Prostate gland (tissue), 2 donors: ENCODE results near the gene MCAM. TPM values are rescaled to one million over a fixed set of nuclear protein-coding genes. Genes with fewer than 3 reads are reported as not detected.

Source experiments
- DNase-seq: peaks from one replicate; pipeline ENCODE4 v3.0.0-alpha.2; 2019; ENCODE audit warnings: low spot score
- H3K27ac ChIP-seq, 2 donors: fragments of 200-600 bp; sonication (generic); 2 replicates each; pipeline ENCODE4 v1.5.1; 2017 to 2019
- H3K27me3 ChIP-seq: fragments of 200-600 bp; sonication (generic); replicated peaks from 2 replicates; pipeline ENCODE4 v1.5.1; 2019; ENCODE audit not compliant: insufficient read depth
- H3K36me3 ChIP-seq, 2 donors: fragments of 200-600 bp; sonication (generic); 1 replicate in 1 of 2; 2 replicates in 1 of 2; pipeline versions ENCODE4 v1.5.1 to v1.8.1; 2017 to 2019
- H3K4me1 ChIP-seq: fragments of 200-600 bp; sonication (generic); replicated peaks from 2 replicates; pipeline ENCODE4 v1.5.1; 2019
- H3K4me3 ChIP-seq, 2 donors: fragments of 200-600 bp; sonication (generic); 2 replicates each; pipeline ENCODE4 v1.5.1; 2017 to 2019
- H3K9me3 ChIP-seq: fragments of 200-600 bp; sonication (generic); 2 replicates; pipeline ENCODE4 v1.5.1; 2017
- POLR2A ChIP-seq: fragments of 450-650 bp; IDR thresholded peaks from one replicate; pipeline ENCODE4 v1.6.1; 2016; ENCODE audit warnings: antibody characterized with exemption, mild to moderate bottlenecking
- POLR2AphosphoS5 ChIP-seq: sonication (generic); formaldehyde crosslinking; IDR thresholded peaks from one replicate; pipeline ENCODE4 v1.6.1; 2017; ENCODE audit warnings: antibody characterized with exemption
- WGBS: methylation state at CpG from one replicate; pipeline ENCODE4 v1.1.5; 2018; 5-methylcytosine and 5-hydroxymethylcytosine counted together
- intact Hi-C: fragments of 100-400 bp; cut with DNase I; formaldehyde crosslinking; loops from one replicate; pipeline ENCODE4 v1.14.2; 2022
- total RNA-seq, 2 donors: library from RNA; depleted of rRNA; stranded (reverse); fragments of >200 nt; gene quantifications; one replicate each; pipeline ENCODE4 v1.1.0, GENCODE V29; 2016
- TF ChIP-seq, protein P1 (sequence below), 4 experiments: fragments of 200-600 bp in 2 of 4; fragments of 450-650 bp in 2 of 4; sonication (generic) in 2 of 4; IDR thresholded peaks; 1 replicate in 3 of 4; 2 replicates in 1 of 4; pipeline ENCODE4 v1.5.1; 2016 to 2019; ENCODE audit warnings: antibody characterized with exemption in 4 of 4, mild to moderate bottlenecking in 2 of 4, moderate library complexity in 2 of 4

Gene MCAM
- total RNA-seq, 2 donors from 2014 or later = 156 to 292 TPM

DNA sequence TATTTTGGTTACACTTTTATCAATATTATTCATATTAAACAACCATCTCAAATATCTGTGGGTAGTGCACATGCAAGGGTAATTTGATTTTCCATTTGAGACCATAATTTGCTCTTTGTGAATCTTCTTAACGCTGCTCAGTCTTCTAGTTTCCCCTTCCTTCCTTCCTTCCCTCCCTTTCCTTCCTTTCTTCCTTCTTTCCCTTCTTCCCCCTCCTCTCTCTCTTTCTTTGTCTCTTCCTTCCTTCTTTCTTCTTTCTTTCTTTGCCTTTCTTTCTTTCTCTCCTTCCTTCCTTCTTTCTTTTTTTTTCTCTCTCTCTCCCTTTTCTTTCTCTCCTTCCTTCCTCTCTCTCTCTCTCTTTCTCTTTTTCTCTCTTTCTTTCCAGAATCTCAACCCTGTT is 13.3 kb upstream of the MCAM start:
- WGBS = 71% methylated on average over 1 of the region's 1 CpG
- Histone ChIP-seq H3K27ac (no peak overlapping the region), H3K4me1 (peaks cover 5% of the 10 kb centered on the region), H3K36me3 (no peaks in the 10 kb centered on the region), H3K9me3 (no peaks in the 10 kb centered on the region), H3K27me3 (no peaks in the 10 kb centered on the region), H3K4me3 (no peak overlapping the region)
- TF ChIP-seq, protein P1, sequence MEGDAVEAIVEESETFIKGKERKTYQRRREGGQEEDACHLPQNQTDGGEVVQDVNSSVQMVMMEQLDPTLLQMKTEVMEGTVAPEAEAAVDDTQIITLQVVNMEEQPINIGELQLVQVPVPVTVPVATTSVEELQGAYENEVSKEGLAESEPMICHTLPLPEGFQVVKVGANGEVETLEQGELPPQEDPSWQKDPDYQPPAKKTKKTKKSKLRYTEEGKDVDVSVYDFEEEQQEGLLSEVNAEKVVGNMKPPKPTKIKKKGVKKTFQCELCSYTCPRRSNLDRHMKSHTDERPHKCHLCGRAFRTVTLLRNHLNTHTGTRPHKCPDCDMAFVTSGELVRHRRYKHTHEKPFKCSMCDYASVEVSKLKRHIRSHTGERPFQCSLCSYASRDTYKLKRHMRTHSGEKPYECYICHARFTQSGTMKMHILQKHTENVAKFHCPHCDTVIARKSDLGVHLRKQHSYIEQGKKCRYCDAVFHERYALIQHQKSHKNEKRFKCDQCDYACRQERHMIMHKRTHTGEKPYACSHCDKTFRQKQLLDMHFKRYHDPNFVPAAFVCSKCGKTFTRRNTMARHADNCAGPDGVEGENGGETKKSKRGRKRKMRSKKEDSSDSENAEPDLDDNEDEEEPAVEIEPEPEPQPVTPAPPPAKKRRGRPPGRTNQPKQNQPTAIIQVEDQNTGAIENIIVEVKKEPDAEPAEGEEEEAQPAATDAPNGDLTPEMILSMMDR (IDR thresholded peaks at IDR 0.05) = no peak
- TF ChIP-seq POLR2AphosphoS5 (no peak), POLR2A (no peak)
- DNase-seq = no peak
- intact Hi-C loops = no loop called here

DNA sequence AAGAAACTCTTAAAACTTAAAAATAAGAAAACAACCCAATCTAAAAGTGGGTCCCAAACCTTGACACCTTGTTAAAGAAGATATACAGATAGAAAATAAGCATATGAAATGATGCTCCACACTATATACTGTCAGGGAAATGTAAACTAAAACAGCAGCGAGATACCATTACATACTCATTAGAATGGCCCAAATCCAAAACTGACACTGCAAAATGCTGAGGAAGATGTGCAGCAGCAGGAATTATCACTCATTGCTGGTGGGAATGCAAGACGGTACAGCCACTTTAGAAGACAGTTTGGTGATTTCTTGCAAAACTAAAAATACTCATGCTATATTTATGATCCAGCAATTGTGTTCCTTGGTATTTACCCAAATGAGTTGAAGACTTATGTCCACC is 12.4 kb upstream of the MCAM start:
- H3K27ac ChIP-seq = no peak overlapping the region
- no peaks in the 10 kb centered on the region for H3K9me3 ChIP-seq
- no peaks in the 10 kb centered on the region for H3K36me3 ChIP-seq
- no peaks in the 10 kb centered on the region for H3K4me1 ChIP-seq
- H3K4me3 ChIP-seq = no peak overlapping the region
- intact Hi-C loops = no loop called here
- H3K27me3 ChIP-seq = no peaks in the 10 kb centered on the region
- DNase-seq = no peak
- TF ChIP-seq, protein P1 (IDR thresholded peaks at IDR 0.05) = no peak
- no peak for TF ChIP-seq POLR2AphosphoS5
- TF ChIP-seq POLR2A = no peak
- 55% methylated on average over 2 of the region's 2 CpGs for WGBS

DNA sequence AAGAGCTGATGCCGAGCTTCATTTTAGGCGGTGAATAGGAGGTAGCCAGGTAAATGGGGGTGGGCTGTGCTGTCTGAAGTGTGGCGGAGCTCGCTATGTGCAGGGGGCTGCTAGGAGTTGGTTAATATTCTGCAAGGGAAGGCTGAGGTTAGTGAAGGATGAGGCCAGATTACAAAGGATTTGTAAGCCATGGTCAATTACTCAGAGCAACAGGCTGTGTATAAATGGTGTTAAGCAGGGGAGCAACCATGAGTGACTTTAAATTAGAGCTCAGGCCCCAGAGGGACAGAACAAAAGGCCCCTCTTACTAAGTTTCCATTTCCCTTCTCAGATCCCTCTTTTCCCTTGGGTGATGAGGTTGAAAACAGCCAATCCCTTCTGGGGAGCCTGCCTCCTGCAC is 7.3 kb upstream of the MCAM start:
- Histone ChIP-seq H3K27ac (no peak overlapping the region), H3K27me3 (peaks cover 5% of the 10 kb centered on the region), H3K9me3 (no peaks in the 10 kb centered on the region), H3K36me3 (no peaks in the 10 kb centered on the region), H3K4me3 (no peak overlapping the region), H3K4me1 (no peaks in the 10 kb centered on the region)
- TF ChIP-seq POLR2A (no peak), POLR2AphosphoS5 (no peak)
- TF ChIP-seq, protein P1 (IDR thresholded peaks at IDR 0.05) = no peak
- DNase-seq = no peak
- intact Hi-C loops = loop anchor here (5.0 kb wide), 2 partner anchors 117 to 222 kb away; partner anchors contain the start of genes CBL and DPAGT1
- WGBS = 49% methylated on average over 4 of the region's 4 CpGs

DNA sequence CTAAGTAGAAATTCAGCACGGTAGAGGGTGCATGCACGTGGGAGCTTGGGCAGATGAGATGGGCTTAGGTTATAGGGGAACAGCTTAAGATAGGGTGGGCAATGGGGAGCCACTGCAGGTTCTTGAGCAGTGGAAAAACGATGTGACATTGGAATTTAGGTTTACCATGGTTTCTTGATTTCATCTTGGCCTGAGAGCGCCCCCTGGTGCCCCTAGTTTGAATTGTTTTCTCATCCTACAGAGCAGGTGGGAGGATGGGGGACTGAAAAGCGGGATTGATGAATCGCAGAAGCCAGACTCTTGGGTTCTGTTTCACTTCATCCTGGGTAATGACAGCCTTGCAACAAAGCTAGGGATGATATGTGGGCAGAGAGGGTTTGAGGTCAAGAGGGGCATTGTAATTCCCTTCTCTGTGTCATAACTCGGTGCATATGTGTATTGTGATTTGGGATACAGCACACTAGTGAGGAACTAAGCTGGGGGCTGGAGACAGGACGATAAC is 6.7 kb upstream of the MCAM start:
- H3K27ac ChIP-seq = no peak overlapping the region
- H3K9me3 ChIP-seq = no peaks in the 10 kb centered on the region
- 23% methylated on average over 8 of the region's 8 CpGs for WGBS
- H3K4me1 ChIP-seq = no peaks in the 10 kb centered on the region
- no peaks in the 10 kb centered on the region for H3K36me3 ChIP-seq
- intact Hi-C loops = loop anchor here (5.0 kb wide), 2 partner anchors 116 to 221 kb away; partner anchors contain the start of genes CBL and DPAGT1
- no peak overlapping the region for H3K4me3 ChIP-seq
- peak; percentile 44 for DNase-seq
- peaks cover 5% of the 10 kb centered on the region for H3K27me3 ChIP-seq
- TF ChIP-seq POLR2AphosphoS5 (peak; percentile 32), POLR2A (no peak)
- TF ChIP-seq, protein P1 (IDR thresholded peaks at IDR 0.05) = peak; percentile 43 to 66 (median 64)

DNA sequence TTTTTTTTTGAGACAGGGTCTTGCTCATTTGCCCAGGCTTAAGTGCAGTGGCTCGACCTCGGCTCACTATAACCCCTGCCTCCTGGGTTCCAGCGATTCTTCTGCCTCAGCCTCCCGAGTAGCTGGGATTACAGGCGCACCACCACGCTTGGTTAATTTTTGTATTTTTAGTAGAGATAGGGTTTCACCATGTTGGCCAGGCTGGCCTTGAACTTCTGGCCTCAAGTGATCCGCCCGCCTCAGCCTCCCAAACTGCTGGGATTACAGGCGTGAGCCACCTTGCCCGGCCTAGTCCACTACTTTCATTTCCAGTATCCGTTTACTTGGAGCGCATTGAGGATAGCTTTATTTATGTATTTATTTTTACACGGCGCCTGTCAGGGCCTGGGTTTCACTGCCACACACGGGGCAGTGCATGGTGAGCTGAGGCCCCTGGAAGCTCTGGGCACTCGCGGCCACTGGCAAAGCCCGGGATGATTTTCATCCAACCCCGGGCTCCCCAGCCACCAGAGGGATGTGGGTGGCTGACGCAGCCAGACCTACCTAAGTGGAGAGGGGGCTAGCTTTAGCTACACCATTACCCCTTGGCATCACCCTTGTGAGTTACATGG is 6.1 kb upstream of the MCAM start:
- Histone ChIP-seq H3K27me3 (peaks cover 5% of the 10 kb centered on the region), H3K4me1 (no peaks in the 10 kb centered on the region), H3K4me3 (no peak overlapping the region), H3K27ac (no peak overlapping the region), H3K9me3 (no peaks in the 10 kb centered on the region), H3K36me3 (no peaks in the 10 kb centered on the region)
- DNase-seq = no peak
- 83% methylated on average over 20 of the region's 20 CpGs for WGBS
- intact Hi-C loops = loop anchor here (5.0 kb wide), 2 partner anchors 116 to 221 kb away; partner anchors contain the start of genes CBL and DPAGT1
- TF ChIP-seq, protein P1 (IDR thresholded peaks at IDR 0.05) = no peak
- no peak for TF ChIP-seq POLR2AphosphoS5
- no peak for TF ChIP-seq POLR2A
